NOMO-1 (cell line): ENCODE data around the gene C15orf61.

Source experiments
- DNase-seq, 2 experiments: peaks; one replicate each; lab custom pipeline; 2025; ENCODE audit not compliant: unreplicated experiment in 2 of 2; lab: John Stamatoyannopoulos, UW

The C15orf61 gene

DNA sequence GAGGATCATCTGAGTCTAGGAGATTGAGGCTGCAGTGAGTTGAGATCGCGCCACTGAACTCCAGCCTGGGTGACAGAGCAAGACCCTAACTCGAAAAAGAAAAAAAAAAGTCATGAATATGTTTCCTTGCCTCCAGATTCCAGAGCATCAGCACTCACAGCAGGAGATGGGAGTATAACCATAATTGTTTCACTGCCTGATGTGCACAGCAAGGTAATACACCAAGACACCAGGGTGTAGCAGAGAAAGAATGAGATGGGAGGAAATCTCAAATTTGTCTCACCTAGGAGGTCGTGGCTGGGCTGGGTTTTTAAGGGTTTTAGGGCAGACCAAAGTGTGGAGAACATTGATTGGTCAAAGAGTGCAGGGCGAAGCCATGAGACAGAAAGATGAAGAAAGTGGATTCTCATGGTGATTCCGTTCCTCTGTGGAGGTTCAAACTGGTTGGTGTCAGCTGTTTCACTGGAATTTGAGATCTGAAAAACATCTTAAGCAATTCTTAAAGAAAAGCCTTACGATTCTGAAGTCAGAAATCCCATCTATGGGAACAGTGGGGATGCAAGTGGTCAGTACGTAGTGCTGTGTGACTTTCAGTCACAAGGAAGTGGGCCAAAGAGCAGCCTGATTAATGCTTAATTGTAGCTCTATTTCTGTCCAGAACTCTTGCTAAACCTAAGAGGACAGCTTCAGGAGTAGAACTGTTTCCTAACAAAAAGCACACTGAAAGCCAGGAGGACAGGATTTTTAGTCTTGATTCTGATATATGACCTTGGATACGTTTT, 7.8 kb upstream of the C15orf61 start:
- no peak for DNase-seq

- DNase-seq = no peak
Measured at GRCh38 chr15:67515090-67515489, 5.8 kb upstream of the C15orf61 start.

DNA sequence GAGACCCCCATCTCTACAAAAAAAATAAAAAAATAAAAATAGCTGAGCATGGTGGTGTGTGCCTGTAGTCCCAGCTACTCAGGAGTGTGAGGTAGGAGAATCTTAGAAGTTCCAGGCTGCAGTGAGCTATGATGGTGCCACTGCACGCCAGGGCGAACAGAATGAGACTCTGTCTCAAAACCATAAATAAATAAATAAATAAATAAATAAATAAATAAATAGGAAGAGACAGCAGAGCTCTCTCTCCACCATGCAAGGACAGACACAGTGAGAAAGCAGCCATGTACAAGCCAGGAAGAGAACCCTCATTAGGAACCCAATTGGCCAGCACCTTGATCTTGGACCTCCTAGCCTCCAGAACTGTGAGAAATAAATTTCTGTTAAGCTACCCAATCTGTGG, 5.4 kb upstream of the C15orf61 start:
- no peak for DNase-seq

- DNase-seq = peak; percentile 40 to 69
Measured at GRCh38 chr15:67520321-67521028, 456 bp upstream of the C15orf61 start.

- DNase-seq = peak in 1 of 2 experiments; percentile 37
Measured at GRCh38 chr15:67521783-67522568, 1.0 kb downstream of the C15orf61 start.

GRCh38 chr15:67523330-67523729, 2.4 kb downstream of the C15orf61 start:
- DNase-seq = no peak

DNA sequence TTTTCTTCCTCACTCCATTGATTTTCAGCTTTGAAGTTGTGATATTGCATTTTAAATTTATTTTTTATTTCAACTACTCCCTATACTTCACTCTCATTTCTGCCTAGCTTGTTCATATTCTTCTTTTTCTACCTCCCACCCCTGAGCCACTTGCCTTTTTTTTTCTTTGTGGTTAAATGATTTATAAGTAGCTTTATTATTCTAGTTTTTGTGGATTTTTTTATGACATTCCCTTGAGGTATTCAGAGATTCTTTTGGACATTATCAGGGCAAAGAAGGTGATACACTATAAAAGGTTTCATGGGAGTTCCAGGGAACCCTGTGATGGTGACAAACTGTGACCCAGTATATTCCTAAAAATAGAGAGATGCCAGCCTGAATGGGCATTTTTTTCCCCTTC, 3.3 kb downstream of the C15orf61 start:
- DNase-seq = no peak

GRCh38 chr15:67528513-67528912, 7.6 kb downstream of the C15orf61 start:
- DNase-seq = no peak

DNA sequence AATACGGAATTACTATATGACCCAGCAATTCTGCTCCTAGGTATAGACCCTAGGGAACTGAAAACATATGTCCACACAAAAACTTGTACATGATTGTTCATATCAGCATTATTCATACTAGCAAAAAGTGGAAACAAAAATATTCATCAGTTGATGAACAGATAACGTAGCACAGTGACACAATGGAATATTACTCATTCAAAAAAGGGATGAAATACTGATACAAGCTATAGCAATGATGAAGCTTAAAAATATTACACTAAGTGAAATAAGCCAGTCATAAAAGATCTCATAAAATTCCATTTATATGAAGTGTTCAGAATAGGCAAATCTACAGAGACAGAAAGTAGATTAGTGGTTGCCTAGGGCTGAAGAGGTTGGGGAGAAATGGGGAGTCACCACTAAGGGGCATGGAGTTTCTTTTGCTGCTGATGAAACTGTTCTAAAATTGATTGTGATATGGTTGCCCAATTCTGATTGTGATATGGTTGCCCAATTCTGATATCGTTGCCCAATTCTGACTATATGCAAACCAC, 10.5 kb downstream of the C15orf61 start:
- peak in 1 of 2 experiments; percentile 8 for DNase-seq

DNA sequence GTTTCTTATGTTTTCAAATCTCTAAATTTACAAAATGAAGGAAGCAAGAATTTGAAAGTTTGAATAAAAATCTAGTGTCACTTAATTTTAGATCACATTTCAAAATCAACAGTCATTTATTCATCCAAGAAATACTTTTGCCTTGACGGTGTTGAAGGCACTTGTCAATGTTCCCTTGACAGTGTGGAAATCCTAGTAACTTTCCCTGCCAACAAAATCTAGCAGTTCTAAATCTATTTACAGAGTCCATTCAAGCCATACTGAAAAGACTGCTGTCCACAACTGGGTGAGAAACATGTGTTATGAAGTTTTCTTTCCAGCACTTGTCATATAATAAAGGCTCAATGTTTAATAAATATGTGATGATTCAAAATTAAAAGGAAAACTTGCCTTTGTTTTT, 12.9 kb downstream of the C15orf61 start:
- no peak for DNase-seq

DNA sequence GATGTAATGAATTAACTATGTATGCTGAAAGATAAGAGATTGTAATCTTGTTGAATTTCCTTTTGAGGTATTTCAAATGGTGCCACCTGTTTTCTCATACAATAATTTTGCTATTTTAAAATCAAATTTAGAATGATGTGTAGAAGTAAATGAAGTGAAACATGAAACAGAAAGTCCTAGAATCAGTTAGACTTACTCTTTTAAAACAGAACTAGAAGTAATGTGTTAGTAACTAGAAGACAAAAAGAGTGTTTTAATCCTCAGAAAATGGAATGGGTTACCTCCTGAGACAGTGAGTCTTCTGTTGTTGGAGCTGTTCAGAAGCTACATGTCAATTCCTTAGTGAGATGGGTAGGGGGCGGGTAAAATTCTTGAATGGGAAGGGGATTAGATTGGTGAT, 13.4 kb downstream of the C15orf61 start:
- no peak for DNase-seq

DNA sequence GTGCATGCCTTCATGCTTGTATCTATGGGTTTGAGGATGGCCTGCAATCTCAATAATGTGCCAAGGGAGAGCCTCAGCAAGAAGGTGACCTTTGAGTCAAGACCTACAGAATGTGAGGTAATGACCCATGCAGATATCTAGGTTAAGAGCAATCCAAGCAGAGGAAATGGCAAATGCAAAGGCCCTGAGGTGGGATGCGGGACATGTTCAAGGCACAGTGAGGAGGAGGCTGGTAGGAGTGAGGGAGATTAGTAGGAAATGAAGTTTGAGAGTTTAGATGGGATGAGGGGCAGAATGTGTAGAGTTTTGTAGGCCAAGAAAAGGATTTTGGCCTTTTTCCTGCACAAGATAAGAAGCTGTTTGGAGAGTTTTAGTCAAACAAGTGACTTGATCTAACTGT, 16.8 kb downstream of the C15orf61 start:
- DNase-seq = no peak

DNA sequence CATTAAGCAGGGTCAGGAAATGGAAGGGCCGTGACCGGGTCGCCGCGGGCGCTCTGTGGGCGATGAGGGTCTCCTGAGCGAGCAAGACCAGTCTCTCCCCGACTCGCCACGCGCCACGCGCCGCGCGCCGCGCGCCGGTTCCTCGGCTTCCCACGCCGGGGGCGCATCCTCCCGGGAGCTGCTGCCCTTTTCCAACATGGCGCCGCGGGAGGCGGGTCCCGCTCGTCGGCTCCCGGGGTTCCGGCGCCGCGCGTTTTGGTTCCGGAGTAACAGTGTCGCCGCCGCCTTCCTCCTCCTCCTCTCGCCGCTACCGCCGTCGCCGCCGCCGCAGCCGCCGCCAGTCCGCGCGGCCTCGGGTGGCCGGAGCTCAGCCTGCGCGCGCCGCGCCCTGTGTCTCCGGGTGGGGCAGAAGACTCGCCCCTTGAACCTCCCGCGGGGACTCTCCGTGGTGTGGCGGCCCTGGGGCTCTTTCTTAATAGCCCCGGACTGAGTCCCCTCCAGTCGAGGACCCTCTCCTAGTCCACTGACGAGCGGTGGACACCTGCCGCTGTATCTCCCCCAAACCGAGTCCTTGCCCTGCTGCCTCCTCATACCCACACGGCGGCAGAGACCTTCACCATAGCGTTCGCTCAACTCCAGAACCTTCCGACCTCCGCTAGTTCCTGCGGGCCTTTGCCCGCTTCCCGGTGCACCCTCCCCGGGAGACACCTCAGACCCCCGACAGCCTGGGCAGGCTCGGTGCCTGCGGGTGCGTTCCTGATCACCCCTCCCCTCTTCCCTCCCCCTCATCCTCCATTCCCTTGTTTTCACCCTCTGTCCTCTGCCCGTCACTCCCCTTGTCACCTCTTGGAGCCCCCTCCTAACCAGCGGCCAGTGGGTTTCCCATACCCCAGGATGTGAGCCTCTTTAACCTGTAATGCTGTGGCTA, 21.8 kb downstream of the C15orf61 start, which contains the start of gene MAP2K5:
TSS of gene MAP2K5 (plus strand) at position 284 of the 928 bp plus-strand sequence. CDS start at position 917, 633 bp downstream.
- DNase-seq = peak; percentile 68 to 70

DNA sequence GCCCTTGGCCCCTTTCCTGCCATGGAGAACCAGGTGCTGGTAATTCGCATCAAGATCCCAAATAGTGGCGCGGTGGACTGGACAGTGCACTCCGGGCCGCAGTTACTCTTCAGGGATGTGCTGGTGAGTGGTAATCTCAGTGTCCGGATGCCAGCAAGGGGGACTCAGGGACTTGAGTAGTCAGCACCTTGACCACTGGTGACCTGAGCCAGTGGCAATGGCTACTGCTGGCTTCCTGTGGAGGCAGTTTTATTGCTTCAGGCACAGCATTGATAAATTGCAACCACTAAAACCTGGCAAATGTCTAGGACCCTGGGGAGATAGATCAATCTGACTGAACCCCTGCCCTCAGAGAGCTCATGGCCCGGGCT, 22.4 kb downstream of the C15orf61 start:
- no peak for DNase-seq

DNA sequence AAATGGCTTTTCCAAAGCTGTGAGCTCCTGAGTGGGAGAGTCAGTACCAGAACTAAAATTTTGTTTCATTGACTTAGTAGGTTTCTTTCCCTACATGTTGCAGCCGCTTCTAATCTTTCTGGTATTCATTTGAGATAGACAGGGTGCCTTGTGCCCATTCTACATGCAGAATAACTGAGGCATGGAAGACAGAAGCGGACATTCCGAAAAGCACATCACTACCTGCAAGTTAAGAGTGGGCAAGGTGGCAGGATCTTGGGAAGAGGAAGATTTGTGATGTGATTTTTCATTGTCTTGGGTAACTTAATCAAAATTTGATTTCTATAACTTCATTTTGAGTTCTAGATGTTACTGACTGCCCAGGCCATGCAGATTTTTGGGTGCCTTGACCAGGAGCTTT, 23.5 kb downstream of the C15orf61 start:
- no peak for DNase-seq

- no peak for DNase-seq
Measured at GRCh38 chr15:67545864-67546263, 24.9 kb downstream of the C15orf61 start.

DNA sequence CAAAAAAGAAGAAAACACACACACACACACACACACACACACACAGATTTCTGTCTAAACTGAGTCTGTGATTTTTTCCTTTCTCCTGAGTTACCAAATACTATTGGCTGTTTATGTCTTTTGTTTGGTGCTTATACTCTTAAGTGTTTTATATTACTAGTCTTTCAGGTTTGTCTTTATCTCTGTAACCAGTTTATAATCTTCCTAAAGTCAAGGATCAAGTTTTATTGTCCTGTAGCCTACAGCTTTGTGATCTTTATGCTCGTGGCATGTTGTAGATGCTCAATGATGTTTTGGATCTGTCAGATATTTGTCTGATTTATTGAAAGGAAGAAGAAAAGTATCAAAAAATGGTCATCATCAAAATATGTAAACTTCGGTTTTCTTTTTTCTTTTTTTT, 26.1 kb downstream of the C15orf61 start:
- DNase-seq = no peak

GRCh38 chr15:67547836-67548235, 26.9 kb downstream of the C15orf61 start:
- no peak for DNase-seq

DNA sequence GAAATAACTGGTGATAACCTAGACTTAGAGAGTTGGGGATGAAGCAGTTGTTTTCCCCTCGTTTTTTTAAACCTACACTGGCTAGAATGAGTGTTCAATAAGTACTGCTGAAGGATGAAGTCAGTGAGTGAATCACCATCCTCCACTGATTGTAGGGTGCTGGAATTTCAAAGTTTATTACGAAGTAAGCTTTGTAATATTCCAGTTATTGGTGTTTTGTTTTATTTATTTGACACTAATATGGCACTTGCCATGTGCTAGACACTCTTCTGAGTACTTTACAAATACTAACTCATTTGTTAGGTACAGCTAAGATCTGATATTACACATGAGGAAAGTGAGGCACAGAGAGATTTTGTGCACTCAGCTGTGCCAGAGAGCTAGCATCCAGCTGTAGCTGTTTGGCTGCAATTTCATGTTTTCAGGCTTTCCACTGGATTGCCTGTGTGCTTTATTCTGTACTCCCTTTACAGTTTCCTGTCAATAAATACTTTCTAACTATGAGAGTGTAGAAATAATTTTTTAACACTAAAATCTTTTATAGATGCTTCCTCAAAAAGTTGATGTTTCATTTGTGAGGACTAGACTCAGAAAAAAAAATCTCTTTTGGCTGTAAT, 27.4 kb downstream of the C15orf61 start:
- DNase-seq = peak in 1 of 2 experiments; percentile 43
